Spinal cord (tissue), 10 donors: ENCODE measurements around the gene CLTA. TPM values are rescaled to one million over a fixed set of nuclear protein-coding genes. Genes with fewer than 3 reads are reported as not detected.
A peak's percentile ranks its signal among the peaks of the same experiment; 100 is the strongest.
"Not testable (repeated sequence)": the region's sequence is repeated elsewhere in the genome, so short reads cannot be mapped to it uniquely, and the experiment has no call there.

ENCODE experiments used
- DNase-seq, 6 donors: peaks; one replicate each; pipeline versions ENCODE4 v3.0.0 to v3.0.0-alpha.2; 2013 to 2015; ENCODE audit warnings: low spot score in 6 of 6, low read depth in 4 of 6
- H3K27ac ChIP-seq: one replicate; pipeline ENCODE4 v1.5.1; 2013; ENCODE audit warnings: low read depth, low read length, control low read depth
- H3K27me3 ChIP-seq: one replicate; pipeline ENCODE4 v1.6.1; 2013; ENCODE audit warnings: low read length; ENCODE audit not compliant: control insufficient read depth, insufficient read depth
- H3K36me3 ChIP-seq: one replicate; pipeline ENCODE4 v1.6.1; 2013; ENCODE audit warnings: low read length; ENCODE audit not compliant: control insufficient read depth, insufficient read depth
- H3K4me1 ChIP-seq: one replicate; pipeline ENCODE4 v1.6.1; 2013; ENCODE audit warnings: low read length; ENCODE audit not compliant: control insufficient read depth, insufficient read depth
- H3K4me3 ChIP-seq: one replicate; pipeline ENCODE4 v1.5.1; 2013; ENCODE audit warnings: low read depth, low read length, control low read depth
- H3K9me3 ChIP-seq: one replicate; pipeline ENCODE4 v1.6.1; 2013; ENCODE audit warnings: low read length; ENCODE audit not compliant: control insufficient read depth, insufficient read depth
- WGBS: methylation state at CpG from one replicate; pipeline ENCODE4 v1.1.5; 2013; ENCODE audit warnings: missing lambda C conversion rate; ENCODE audit not compliant: insufficient coverage; 5-methylcytosine and 5-hydroxymethylcytosine counted together
- polyA plus RNA-seq, 2 donors: library from polyadenylated mRNA; unstranded; fragments of 120-200 nt; gene quantifications; one replicate each; pipeline ENCODE4 v1.2.1, GENCODE V29; 2013; ENCODE audit not compliant: insufficient read length in 2 of 2
- total RNA-seq, 2 donors: library from RNA; depleted of rRNA in 1 of 2; stranded (reverse); fragments of 120-200 nt in 1 of 2; fragments of >200 nt in 1 of 2; gene quantifications; one replicate each; pipeline versions ENCODE4 v1.2.3 to v1.2.4, GENCODE V29; 2013 to 2014
- donor health status: healthy.

The CLTA gene
- total and polyA plus RNA-seq, 4 donors: 136 to 251 (median 236) TPM

GRCh38 chr9:36247356-36247755, 56.6 kb downstream of the CLTA start:
- no CpG with 5 or more reads among the region's 3 CpGs for WGBS
- Histone ChIP-seq H3K36me3 (peaks cover 28% of the 10 kb centered on the region), H3K27me3 (no peaks in the 10 kb centered on the region), H3K4me3 (no peak overlapping the region), H3K9me3 (no peaks in the 10 kb centered on the region), H3K27ac (no peak overlapping the region), H3K4me1 (no peaks in the 10 kb centered on the region)
- no peak for DNase-seq

- peak in 3 of 6 donors; percentile 2 to 39 (median 32) for DNase-seq
- H3K27me3 ChIP-seq, H3K9me3 ChIP-seq, H3K27ac ChIP-seq, H3K4me1 ChIP-seq, H3K4me3 ChIP-seq: not testable (repeated sequence)
- WGBS: no CpG with 5 or more reads among the region's 8 CpGs
- peaks cover 20% of the 10 kb centered on the region for H3K36me3 ChIP-seq
These were observed 57.3 kb downstream of the CLTA start for GRCh38 chr9:36248061-36248460.

- Histone ChIP-seq H3K36me3 (peaks cover 12% of the 10 kb centered on the region), H3K4me3 (no peak overlapping the region), H3K4me1 (no peaks in the 10 kb centered on the region), H3K27ac (no peak overlapping the region), H3K27me3 (no peaks in the 10 kb centered on the region), H3K9me3 (no peaks in the 10 kb centered on the region)
- DNase-seq: no peak
- no CpG with 5 or more reads among the region's 6 CpGs for WGBS
These were observed 58.5 kb downstream of the CLTA start for GRCh38 chr9:36249189-36249588.

- WGBS: 100% methylated on average over 1 of the region's 1 CpG
- Histone ChIP-seq H3K36me3 (peaks cover 16% of the 10 kb centered on the region), H3K27ac (no peak overlapping the region), H3K4me3 (no peak overlapping the region), H3K9me3 (no peaks in the 10 kb centered on the region), H3K27me3 (no peaks in the 10 kb centered on the region), H3K4me1 (no peaks in the 10 kb centered on the region)
- DNase-seq: no peak
These were observed 59.4 kb downstream of the CLTA start for GRCh38 chr9:36250079-36250478.

- no peak overlapping the region for H3K27ac ChIP-seq
- WGBS: 80% methylated on average over 1 of the region's 1 CpG
- no peaks in the 10 kb centered on the region for H3K9me3 ChIP-seq
- no peak for DNase-seq
- no peak overlapping the region for H3K4me3 ChIP-seq
- peaks cover 4% of the 10 kb centered on the region for H3K4me1 ChIP-seq
- peaks cover 6% of the 10 kb centered on the region for H3K36me3 ChIP-seq
- no peaks in the 10 kb centered on the region for H3K27me3 ChIP-seq
These were observed 60.7 kb downstream of the CLTA start for GRCh38 chr9:36251428-36251827.

- no peaks in the 10 kb centered on the region for H3K27me3 ChIP-seq
- peaks cover 6% of the 10 kb centered on the region for H3K36me3 ChIP-seq
- under 1% methylated on average over 68 of the region's 73 CpGs for WGBS
- DNase-seq: peak; percentile 91 to 99 (median 93)
- H3K4me1 ChIP-seq: peaks cover 16% of the 10 kb centered on the region
- H3K9me3 ChIP-seq: no peaks in the 10 kb centered on the region
- peak within 1 kb of the TSS; percentile 77 for H3K4me3 ChIP-seq
- peak within 1 kb of the TSS; percentile 92 for H3K27ac ChIP-seq
These were observed 67.7 kb downstream of the CLTA start, which contains the start of gene GNE for GRCh38 chr9:36258208-36258995. GNE (minus strand) TSS chr9:36258448; CDS start chr9:36249355, 9,093 bp downstream.

- H3K9me3 ChIP-seq: no peaks in the 10 kb centered on the region
- no peak for DNase-seq
- 38% methylated on average over 6 of the region's 7 CpGs for WGBS
- peaks cover 16% of the 10 kb centered on the region for H3K4me1 ChIP-seq
- H3K27ac ChIP-seq: peak overlapping the region; percentile 92
- H3K27me3 ChIP-seq: no peaks in the 10 kb centered on the region
- H3K36me3 ChIP-seq: peaks cover 6% of the 10 kb centered on the region
- H3K4me3 ChIP-seq: peak overlapping the region; percentile 77
These were observed 68.3 kb downstream of the CLTA start for GRCh38 chr9:36258996-36259533.

Other genes with a start within 250 kb of the CLTA start
- gene OR2S2, start 232.8 kb upstream of the CLTA start, total RNA-seq: not detected
- not detected for gene OR2S2, start 232.8 kb upstream of the CLTA start, polyA plus RNA-seq
- 10 to 100 TPM; 19.2 to 19.4 TPM for gene RECK, start 154.0 kb upstream of the CLTA start, total RNA-seq
- gene RECK, start 154.0 kb upstream of the CLTA start, polyA plus RNA-seq: 10 to 100 TPM; 10.9 to 15.4 TPM
- gene GLIPR2, start 54.2 kb upstream of the CLTA start, total RNA-seq: 10 to 100 TPM; 30.6 to 31.8 TPM
- 10 to 100 TPM; 51.3 to 56.1 TPM for gene GLIPR2, start 54.2 kb upstream of the CLTA start, polyA plus RNA-seq
- gene CCIN, start 21.5 kb upstream of the CLTA start, total RNA-seq: under 1 TPM; 0.40 to 0.50 TPM
- under 1 TPM; 0.35 to 0.41 TPM for gene CCIN, start 21.5 kb upstream of the CLTA start, polyA plus RNA-seq
- gene GNE, start 67.5 kb downstream of the CLTA start, total RNA-seq: 10 to 100 TPM; 25.2 to 30.7 TPM
- gene GNE, start 67.5 kb downstream of the CLTA start, polyA plus RNA-seq: 10 to 100 TPM; 22.4 to 25.9 TPM
- gene RNF38, start 209.3 kb downstream of the CLTA start, total RNA-seq: 10 to 100 TPM; 23.0 to 37.3 TPM
- 10 to 100 TPM; 36.5 to 46.9 TPM for gene RNF38, start 209.3 kb downstream of the CLTA start, polyA plus RNA-seq